Measurements from ENCODE around the gene ATP2B1.

Gene ATP2B1

DNA sequence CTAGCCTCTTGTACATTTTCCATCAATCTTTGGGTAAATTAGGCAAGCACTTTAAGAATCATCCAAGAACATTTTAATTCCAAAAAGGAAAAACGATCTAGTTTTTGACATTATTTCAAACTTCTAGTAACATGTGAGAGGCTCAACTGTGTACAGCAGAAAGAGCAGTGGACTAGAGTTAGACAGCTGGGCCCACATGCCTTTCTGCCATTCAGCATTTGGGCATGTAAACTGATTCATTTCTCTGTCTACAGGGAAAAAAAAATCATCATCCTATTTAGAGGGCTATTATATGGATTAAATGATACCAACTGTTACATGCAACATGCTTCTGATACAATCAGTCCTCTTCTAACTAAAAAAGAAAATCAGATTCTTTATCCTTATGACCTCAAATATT lies 17.7 kb downstream of the ATP2B1 start:
- no peak for DNase-seq

DNA sequence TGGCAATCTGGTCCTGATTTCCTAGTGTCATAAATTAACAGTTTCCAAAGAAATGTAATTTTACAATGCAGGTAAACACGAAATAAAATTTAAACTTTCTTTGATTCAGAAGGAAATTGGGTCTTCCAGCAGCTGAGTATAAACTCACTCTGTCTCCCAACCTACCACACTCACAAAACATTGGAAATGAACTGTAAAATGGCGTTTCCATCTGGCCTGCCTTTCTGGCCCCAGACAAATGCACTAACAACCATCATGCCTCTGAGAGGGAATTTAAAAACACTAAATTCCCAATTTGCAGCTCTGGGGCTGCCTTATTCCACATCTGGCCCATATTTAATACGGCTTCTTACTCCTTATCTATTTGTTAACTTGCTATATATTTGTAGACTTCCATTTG lies 19.3 kb downstream of the ATP2B1 start:
- DNase-seq: no peak

DNA sequence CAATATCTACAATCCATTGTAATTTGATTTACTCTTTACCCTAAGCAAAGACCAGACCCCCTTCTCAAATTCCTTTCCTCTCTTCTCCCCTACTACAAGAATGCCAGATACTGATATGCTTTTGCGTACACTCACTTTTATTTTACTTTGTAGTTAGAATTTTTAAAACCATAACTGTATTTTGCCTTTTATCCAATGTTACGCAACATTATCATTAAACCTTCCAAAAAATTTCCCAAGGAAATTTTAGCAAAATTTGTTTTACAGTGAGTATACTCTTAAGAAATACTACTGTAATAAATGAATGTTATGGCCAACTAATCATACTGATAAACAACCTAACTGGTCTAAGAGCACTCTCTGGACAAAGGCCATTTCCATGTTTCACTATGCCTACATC lies 22.3 kb downstream of the ATP2B1 start:
- no peak for DNase-seq

DNA sequence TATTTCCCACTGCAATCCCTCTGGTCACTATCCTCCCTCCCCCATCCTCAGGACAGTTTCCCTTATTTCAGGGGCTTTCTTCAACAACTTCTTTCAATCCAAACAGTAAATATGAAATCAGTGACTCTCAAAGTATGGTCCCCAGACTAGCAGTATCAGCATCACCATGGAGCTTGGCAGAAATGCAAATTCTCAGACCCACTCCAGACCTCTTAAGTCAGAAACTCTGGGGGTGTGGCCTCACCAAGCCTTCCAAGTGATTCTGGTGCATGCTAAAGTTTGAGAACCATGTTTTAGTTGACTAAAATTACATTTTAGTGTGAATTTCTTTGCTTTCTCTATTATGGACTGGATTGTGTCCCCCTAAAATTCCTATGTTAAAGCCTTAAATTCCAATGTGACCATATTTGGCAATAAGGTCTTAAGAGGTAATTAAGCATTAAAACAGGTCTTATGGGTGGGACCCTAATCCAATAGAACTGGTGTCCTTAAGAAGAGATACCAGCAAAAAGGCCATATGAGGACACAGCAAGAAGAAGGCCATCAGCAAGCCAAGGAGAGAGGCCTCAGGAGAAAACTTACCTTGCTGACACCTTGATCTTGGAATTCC lies 23.2 kb downstream of the ATP2B1 start:
- no peak for DNase-seq

GRCh38 chr12:89684136-89684535 lies 24.5 kb downstream of the ATP2B1 start:
- DNase-seq: no peak

GRCh38 chr12:89682284-89682683 lies 26.4 kb downstream of the ATP2B1 start:
- DNase-seq: no peak

DNA sequence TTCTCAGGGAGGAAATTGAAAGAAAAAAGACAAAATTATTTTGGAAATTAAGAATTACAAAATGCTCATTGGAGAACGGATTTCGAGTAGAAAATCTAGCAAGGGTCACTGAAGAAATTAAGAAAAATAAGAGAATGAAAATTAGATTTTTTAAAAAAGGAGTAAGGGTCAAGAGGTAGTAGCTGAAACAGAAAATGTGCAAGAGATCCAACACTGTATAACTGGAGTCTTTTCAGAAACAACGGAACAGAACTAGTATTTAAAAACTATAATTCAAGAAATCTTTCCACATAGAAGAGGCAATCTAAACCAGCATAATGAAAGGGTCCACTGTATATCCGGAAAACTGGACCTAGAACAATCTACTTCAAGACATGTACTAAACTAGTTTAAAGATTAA lies 28.2 kb downstream of the ATP2B1 start:
- no peak for DNase-seq

- no peak for DNase-seq
These were observed 29.0 kb downstream of the ATP2B1 start for GRCh38 chr12:89679631-89680030.

- DNase-seq: no peak
These were observed 30.4 kb downstream of the ATP2B1 start for GRCh38 chr12:89678225-89678624.

GRCh38 chr12:89676930-89677329 lies 31.7 kb downstream of the ATP2B1 start:
- no peak for DNase-seq

DNA sequence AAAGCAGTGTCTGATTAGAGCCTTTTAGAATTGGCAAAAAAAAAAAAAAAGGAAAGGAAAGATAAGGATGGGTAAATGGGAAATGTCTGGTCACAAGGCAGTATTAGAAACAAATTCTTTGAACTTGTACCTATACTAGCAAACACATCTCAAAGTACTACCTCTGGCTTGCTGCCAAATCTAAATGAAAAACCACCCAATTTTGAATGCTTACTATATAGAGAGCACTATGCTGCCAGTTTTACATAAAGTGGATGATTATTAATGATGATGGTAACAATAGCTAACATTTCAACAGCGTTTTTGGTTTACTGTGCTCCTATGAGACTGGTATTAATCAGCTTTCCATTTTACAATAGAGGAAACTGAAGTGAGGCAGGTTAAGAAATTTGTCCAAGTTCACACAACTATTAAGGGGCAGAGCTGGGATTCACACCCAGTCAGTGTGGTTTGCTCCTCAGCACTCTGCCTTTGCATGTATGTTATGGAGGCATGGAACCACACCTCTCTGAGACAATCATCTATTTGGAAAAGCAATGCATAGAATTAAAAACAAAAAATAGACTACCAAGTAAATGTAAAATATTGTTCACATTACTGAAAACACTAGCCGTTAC lies 34.2 kb downstream of the ATP2B1 start:
- DNase-seq: no peak

- DNase-seq: no peak
These were observed 35.0 kb downstream of the ATP2B1 start for GRCh38 chr12:89673603-89674002.

DNA sequence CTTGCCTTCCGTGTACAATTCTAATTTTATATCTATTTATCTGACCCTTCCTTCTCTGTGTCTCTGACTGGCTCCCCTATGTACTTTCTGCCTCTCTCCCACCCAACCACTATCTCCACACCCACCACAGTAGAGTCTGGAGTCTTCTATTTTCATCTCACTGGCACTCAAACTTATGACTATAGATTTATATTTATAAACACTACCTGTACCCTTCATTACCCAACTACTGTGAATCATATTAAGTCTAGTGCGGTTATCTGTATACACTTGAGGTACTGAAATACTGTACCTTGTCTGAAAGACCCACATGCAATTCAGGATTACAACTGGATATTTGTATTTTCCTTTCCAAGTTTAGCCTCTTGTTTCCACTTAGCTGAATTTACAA lies 36.1 kb downstream of the ATP2B1 start:
- no peak for DNase-seq

GRCh38 chr12:89671469-89671868 lies 37.2 kb downstream of the ATP2B1 start:
- DNase-seq: no peak

- DNase-seq: no peak
These were observed 39.4 kb downstream of the ATP2B1 start for GRCh38 chr12:89669197-89669596.

DNA sequence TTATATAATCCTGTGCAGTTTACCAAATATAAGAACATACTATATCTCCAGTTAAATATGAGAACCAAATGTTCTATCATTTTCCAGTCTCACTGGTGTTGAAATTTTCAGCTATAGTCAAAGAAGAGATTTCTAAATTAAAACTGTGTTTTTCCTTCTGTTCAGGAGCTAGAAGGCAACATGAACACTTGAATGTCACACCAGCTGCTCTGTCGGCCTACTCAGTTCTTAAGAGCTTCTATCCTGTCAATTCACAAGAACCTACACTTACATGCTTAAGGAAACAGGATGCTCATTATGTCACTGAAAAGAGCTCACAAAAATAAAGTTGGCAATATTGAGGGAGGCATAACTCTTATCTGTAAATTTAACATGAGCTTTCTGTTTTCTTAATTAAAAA lies 43.1 kb downstream of the ATP2B1 start:
- DNase-seq: no peak

DNA sequence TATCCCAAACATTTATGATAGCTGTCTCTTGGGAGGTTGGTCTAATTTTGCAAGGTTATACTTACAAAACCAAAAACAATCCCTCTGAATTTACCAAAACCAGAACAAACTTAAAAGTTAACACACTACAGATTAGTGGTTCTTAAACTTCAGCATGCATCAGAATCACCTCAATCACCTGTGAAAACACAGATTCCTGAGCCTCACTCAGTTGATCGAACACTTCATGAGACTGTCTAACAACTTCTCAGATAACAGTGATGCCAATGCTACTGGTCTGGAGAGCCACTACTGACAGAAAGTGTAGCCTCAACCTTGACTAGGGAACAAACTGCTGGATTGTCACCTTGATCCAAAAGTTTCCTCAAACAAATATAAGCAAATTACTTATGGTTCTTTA lies 44.2 kb downstream of the ATP2B1 start:
- DNase-seq: no peak

GRCh38 chr12:89663577-89664357 lies 44.9 kb downstream of the ATP2B1 start:
- DNase-seq: no peak

DNA sequence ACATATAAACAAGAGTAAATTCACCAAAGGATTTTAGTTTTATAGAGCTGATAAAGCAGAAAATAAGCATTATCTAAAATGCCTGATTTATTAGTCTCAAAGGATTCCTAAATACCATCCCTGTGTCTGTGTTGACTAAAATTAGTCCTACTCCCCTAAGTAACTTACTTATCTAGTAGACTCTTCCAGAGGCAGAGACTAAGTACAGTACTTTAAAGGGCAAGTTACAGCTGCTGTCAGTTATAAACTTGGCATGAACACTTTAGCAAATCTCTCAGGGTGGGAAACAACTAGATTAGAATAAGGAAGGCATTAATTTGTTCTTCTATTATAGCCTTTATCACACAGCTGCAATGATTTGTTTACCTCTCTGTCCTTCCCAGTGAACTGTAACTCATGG lies 46.0 kb downstream of the ATP2B1 start:
- no peak for DNase-seq

DNA sequence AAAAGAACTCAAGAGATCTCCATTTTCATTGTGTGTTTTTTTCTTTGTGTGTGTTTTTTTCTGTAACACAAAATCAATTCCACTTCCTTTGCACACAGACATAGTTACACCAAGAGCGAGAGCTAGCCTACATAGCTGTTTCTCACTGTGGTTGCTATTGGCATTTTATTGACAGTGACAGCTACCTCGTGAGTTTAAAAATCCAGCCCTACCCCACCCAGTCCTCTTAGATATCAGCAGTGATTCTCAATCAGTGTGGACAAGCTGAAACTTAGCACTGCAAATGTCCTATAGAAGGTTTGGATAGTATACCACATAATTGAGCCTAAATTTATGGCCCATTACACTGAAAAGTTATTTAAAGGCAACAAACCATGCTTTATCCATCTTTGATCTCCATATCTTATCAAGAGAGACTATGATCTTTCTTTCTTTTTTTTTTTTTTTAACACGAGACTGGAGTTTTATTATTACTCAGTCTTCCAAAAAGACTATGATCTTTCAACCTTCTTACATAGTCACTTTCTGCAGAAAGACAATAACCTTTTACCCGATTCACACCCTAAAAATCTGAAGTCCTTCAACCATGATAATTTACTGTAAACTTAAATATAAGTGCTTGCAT lies 46.8 kb downstream of the ATP2B1 start:
- no peak for DNase-seq

DNA sequence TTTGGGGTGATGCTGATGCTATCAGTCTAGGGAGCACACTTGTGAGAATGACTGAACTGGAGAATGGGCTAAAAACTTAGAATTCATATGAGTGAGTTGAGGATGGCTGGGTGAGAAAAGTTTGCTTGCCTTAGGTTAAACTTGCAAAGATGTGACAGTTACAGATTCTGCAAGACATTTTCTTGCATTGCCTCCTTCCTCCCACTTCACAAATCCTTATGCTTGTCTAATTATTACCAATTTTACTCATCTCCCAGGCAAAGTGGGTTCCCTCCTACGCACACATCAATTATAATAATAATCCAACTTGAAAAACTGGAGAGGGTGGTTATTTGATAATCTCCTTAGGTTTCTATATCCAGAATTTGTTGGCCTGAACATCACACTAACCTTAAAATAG lies 50.9 kb downstream of the ATP2B1 start:
- no peak for DNase-seq

DNA sequence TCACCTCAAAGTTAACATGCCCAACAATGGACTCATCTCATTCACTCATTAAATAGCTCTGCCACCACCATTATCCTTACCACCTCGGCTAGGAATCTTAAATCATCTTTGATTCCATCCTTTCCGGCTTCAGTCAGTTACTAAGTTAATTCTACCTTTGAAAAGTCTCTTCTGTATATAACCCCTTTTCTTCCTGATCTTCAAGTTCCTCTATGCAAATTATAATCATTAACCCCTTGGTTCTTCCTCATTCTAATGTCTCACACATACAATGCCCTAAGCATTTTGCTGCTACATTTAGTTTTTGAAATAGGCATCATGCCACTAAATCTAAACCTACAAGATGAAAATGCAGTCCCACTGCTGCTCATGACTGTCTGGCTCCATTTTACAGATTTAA lies 51.6 kb downstream of the ATP2B1 start:
- no peak for DNase-seq

GRCh38 chr12:89655841-89656240 lies 52.8 kb downstream of the ATP2B1 start:
- DNase-seq: no peak

- no peak for DNase-seq
These were observed 57.4 kb downstream of the ATP2B1 start for GRCh38 chr12:89651192-89651591.

Measured in NCI-H1436 treated with DMSO at 0.1 percent for 48 hours (cell line).